Endothelial cell of umbilical vein (primary cell): ENCODE measurements around the gene LRRC66.

ENCODE experiments used
- EZH2 ChIP-seq: IDR thresholded peaks from 2 replicates; pipeline ENCODE4 v1.6.1; 2012; ENCODE audit warnings: borderline replicate concordance, low read depth, mild to moderate bottlenecking, moderate library complexity, low read length, inconsistent platforms; ENCODE audit not compliant: severe bottlenecking
- FOS ChIP-seq: IDR thresholded peaks from 2 replicates; pipeline ENCODE4 v1.6.1; 2011; ENCODE audit warnings: mild to moderate bottlenecking, low read length, moderate library complexity, borderline replicate concordance; ENCODE audit not compliant: insufficient read depth
- GATA2 ChIP-seq: IDR thresholded peaks from 2 replicates; pipeline ENCODE4 v1.7.0; 2011; ENCODE audit warnings: low read depth, mild to moderate bottlenecking, moderate library complexity, mixed read lengths, low read length; ENCODE audit not compliant: insufficient read length, insufficient read depth
- JUN ChIP-seq: IDR thresholded peaks from 2 replicates; pipeline ENCODE4 v1.6.1; 2011; ENCODE audit warnings: borderline replicate concordance, low read depth; ENCODE audit not compliant: insufficient read length, insufficient read depth
- MAX ChIP-seq: IDR thresholded peaks from 2 replicates; pipeline ENCODE4 v1.6.1; 2011; ENCODE audit not compliant: insufficient read depth, insufficient read length
- MYC ChIP-seq: IDR thresholded peaks from one replicate; pipeline ENCODE4 v1.6.1; 2011; ENCODE audit warnings: mild to moderate bottlenecking, low read depth, low read length
- POLR2A ChIP-seq: IDR thresholded peaks from 2 replicates; pipeline ENCODE4 v1.6.1; 2012; ENCODE audit warnings: low read depth, mild to moderate bottlenecking, control low read depth, low read length
- POLR2AphosphoS5 ChIP-seq: IDR thresholded peaks from 2 replicates; pipeline ENCODE4 v1.6.1; 2012; ENCODE audit warnings: low read depth, mild to moderate bottlenecking, control low read depth, low read length, moderate library complexity; ENCODE audit not compliant: insufficient read depth
- TF ChIP-seq, protein P1 (sequence below), 2 donors: IDR thresholded peaks; 1 replicate in 1 of 2; 2 replicates in 1 of 2; pipeline ENCODE4 v1.5.1; 2011; ENCODE audit warnings: low read length in 2 of 2, mild to moderate bottlenecking in 2 of 2, moderate library complexity in 2 of 2, control low read depth in 1 of 2, inconsistent platforms in 1 of 2, low read depth in 1 of 2; ENCODE audit not compliant: insufficient read depth in 1 of 2; ENCODE audit errors: extremely low read depth in 1 of 2

- TF ChIP-seq POLR2A, result peak; percentile 69
- TF ChIP-seq GATA2, result no peak
- TF ChIP-seq, protein P1, sequence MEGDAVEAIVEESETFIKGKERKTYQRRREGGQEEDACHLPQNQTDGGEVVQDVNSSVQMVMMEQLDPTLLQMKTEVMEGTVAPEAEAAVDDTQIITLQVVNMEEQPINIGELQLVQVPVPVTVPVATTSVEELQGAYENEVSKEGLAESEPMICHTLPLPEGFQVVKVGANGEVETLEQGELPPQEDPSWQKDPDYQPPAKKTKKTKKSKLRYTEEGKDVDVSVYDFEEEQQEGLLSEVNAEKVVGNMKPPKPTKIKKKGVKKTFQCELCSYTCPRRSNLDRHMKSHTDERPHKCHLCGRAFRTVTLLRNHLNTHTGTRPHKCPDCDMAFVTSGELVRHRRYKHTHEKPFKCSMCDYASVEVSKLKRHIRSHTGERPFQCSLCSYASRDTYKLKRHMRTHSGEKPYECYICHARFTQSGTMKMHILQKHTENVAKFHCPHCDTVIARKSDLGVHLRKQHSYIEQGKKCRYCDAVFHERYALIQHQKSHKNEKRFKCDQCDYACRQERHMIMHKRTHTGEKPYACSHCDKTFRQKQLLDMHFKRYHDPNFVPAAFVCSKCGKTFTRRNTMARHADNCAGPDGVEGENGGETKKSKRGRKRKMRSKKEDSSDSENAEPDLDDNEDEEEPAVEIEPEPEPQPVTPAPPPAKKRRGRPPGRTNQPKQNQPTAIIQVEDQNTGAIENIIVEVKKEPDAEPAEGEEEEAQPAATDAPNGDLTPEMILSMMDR (IDR thresholded peaks at IDR 0.05; ENCODE audit: extremely low read depth in 1 of 2, insufficient read depth in 1 of 2, low read depth in 1 of 2, low read length in 2 of 2), result no peak
- peak; percentile 30 for TF ChIP-seq FOS
- no peak for TF ChIP-seq POLR2AphosphoS5
- TF ChIP-seq EZH2, result peak; percentile 64
- no peak for TF ChIP-seq JUN
- peak; percentile 35 for TF ChIP-seq MAX
- TF ChIP-seq MYC, result peak; percentile 0
Observed at GRCh38 chr4:52051615-52052474, 31.7 kb upstream of the LRRC66 start.
